Stimulated activated CD4-positive, alpha-beta T cell treated with anti-CD3 and anti-CD28 coated beads, Interleukin-1b, Interleukin-23, amount 100 ng/mL, for 24 hours (primary cell): ENCODE measurements around the gene GPT2.
A peak's percentile ranks its signal among the peaks of the same experiment; 100 is the strongest.

Source experiments
- DNase-seq, 4 experiments: peaks; one replicate each; pipeline ENCODE4 v3.0.0-alpha.2; 2020; ENCODE audit warnings: low read depth in 4 of 4, low spot score in 1 of 4

The GPT2 gene

DNA sequence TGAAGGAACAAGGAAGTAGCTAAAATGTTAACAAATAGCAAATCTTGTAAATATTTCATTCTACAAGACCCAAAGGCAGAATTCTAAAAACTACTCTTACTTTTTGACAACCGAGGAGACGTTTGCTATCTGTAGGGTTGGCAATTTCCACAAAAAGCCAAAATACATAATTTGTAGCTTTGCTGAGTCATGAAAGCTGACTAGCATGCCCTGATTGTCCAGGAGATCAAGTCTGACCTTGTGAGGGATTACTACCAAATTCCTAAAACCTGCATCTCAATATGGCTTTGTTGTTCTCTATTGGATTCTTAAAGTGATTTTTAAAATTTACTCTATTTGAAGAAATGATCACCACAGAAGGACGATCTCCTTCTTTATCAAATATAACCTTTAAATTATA is 78.5 kb downstream of the GPT2 start:
- DNase-seq, result no peak

DNA sequence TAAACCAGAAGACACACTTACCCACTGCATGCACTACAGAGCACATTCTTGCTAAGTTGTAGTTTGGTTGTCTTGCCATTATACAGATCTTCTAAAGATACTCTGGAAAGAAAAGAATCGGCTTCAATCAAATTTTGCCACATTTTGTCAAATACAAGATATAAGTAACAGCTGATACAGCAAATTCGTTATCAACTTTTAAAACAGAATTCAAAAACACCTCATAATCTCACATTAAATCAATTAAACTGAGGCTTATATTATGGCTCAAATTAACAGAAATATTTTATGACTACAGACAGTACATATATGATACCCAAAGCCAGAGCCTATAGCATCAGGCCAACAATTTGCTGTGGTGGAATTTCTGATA is 83.9 kb downstream of the GPT2 start:
- no peak for DNase-seq

DNA sequence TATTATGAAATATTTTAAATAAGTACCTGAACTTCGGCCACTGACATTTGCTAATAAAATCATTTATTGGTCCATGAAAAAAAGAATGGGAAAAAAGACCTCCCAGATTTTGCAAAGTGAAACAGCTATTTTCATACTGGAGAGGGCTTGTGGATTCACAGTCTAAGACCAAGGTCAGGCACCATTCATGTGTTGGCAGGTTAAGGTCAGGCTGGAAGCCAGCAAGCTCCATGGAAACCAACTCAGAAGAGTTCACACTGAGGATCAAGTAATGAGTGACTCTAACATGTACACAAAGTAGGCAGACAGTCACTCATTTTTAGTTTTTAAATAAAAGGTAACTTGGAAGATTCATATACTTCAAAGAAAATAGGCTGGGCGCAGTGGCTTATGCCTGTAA is 85.9 kb downstream of the GPT2 start:
- DNase-seq, result no peak

- no peak for DNase-seq
Measured at GRCh38 chr16:46971271-46971670, 87.1 kb downstream of the GPT2 start.

DNA sequence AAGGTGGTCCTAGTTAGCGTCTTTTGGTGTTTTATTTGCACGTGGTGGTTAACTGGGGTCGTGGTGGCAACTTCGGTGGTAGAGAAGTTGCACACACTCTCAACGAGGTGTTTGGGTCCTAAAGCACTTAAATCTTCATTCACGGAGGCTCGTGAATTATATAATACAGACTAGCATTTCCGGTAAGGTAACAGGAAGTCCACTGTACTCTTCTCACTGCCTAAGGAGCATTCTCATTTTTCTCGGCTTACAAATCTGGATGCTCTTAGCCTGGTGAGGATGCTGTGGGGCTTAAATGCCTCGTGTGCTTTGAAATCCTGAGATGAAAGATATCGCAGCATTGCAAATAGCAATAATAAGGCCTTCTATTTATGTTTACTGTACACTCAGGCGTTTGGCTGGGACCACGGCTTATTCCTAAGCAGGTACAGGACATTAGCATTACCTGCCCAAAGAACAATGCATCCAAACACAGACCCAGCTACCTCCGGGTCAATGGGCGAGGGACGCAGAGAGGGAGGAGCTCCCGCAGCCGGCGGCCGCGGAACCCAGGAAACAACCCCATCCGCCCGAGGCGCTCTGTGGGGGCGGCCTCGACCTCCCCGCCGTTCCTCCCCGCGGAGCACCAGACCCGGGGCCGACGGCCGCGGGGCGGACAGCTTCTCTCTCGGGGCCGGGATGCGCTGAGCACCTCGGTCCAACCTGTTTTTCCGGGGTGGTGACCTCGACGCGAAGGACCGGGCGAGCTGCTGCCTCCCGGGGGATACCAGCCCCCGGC is 88.5 kb downstream of the GPT2 start:
- DNase-seq, result peak in 2 of 4 experiments; percentile 15 to 18

GRCh38 chr16:46973207-46973995 is 89.2 kb downstream of the GPT2 start, which contains the start of gene DNAJA2:
DNAJA2 (minus strand) TSS chr16:46973674; CDS start chr16:46973572, 102 bp downstream.
- peak; percentile 86 to 95 (median 88) for DNase-seq

GRCh38 chr16:46973996-46974324 is 89.8 kb downstream of the GPT2 start:
- DNase-seq, result no peak

GRCh38 chr16:46974352-46974751 is 90.2 kb downstream of the GPT2 start:
- no peak for DNase-seq

- no peak for DNase-seq
Measured at GRCh38 chr16:46975165-46975564, 91.0 kb downstream of the GPT2 start.

GRCh38 chr16:46975908-46976470 is 91.8 kb downstream of the GPT2 start:
- DNase-seq, result no peak

DNA sequence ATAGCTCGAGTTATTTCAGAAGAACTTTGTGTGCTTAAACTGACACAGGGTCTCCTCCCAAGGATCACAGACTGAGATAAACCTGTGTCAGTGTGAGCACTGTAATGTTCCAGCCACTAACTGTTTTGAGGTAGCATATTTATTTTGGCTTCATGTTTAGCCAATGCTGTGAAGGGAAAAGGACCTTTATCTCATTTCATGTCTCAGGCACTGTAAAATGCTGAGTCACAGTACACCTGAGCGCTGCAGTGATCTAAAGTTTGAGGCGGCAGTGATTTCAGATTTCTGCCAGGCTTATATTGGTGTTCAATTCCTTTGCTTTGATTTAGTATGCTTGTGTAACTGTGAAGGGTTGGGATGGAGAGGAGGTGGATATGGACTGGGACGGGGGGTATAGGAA is 92.4 kb downstream of the GPT2 start:
- no peak for DNase-seq
